Measurements from ENCODE around the gene CCR8.

The CCR8 gene

GRCh38 chr3:39329493-39329892, at the start of gene CCR8:
TSS of gene CCR8 (plus strand) at chr3:39329709. CDS start at chr3:39332332, 2,623 bp downstream.
- DNase-seq (ENCODE audit: low spot score), result no peak

- DNase-seq (ENCODE audit: low spot score), result no peak
Observed at GRCh38 chr3:39279745-39280517, 49.6 kb upstream of the CCR8 start, which contains the start of gene CX3CR1. TSS of gene CX3CR1 (minus strand) at chr3:39280036. CDS start at chr3:39266509, 13,527 bp downstream.

DNA sequence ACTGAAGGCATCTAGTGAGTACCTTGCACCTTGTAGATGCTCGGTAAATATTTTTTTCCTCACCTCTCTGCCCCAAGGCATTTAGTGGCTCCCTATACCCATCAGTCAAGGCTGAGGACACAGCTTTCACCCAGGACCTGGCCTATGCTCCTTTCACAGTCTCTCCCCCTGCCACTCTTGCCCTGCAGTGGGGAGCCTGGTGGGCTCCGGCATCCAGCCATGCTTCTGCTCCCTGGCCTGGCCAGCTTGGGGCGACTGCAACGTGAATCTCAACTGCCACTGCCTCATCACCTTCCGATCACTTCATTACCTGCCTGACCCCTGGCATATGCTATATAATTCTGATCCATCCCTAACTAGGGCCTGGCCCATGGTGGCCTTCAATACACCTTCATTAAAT, 48.9 kb upstream of the CCR8 start:
- no peak for DNase-seq (ENCODE audit: low spot score)

GRCh38 chr3:39281533-39281932, 48.0 kb upstream of the CCR8 start:
- no peak for DNase-seq (ENCODE audit: low spot score)

- DNase-seq (ENCODE audit: low spot score), result no peak
Observed at GRCh38 chr3:39282057-39282456, 47.5 kb upstream of the CCR8 start.

- no peak for DNase-seq (ENCODE audit: low spot score)
Observed at GRCh38 chr3:39284457-39284881, 45.0 kb upstream of the CCR8 start.

GRCh38 chr3:39285332-39285731, 44.2 kb upstream of the CCR8 start:
- no peak for DNase-seq (ENCODE audit: low spot score)

DNA sequence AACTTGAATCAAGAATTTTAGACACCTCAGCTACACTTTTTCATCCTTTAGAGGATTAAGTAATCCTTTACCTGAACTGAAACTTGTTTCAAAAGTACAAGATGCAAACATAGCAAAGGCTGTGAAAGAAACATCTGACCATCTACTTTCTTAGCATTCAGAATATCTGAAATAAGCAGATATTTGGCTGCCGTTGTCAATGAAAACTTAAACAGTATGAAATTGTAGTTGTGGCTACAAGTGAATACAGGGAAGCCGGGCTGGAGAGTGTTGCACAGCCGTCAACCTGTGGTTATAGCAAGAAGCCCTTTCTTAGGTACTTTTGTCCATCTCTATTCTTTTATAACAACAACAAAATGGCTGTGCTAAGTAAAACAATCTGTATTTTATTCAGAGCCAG, 42.7 kb upstream of the CCR8 start:
- DNase-seq (ENCODE audit: low spot score), result no peak

- no peak for DNase-seq (ENCODE audit: low spot score)
Observed at GRCh38 chr3:39287216-39288164, 42.0 kb upstream of the CCR8 start.

DNA sequence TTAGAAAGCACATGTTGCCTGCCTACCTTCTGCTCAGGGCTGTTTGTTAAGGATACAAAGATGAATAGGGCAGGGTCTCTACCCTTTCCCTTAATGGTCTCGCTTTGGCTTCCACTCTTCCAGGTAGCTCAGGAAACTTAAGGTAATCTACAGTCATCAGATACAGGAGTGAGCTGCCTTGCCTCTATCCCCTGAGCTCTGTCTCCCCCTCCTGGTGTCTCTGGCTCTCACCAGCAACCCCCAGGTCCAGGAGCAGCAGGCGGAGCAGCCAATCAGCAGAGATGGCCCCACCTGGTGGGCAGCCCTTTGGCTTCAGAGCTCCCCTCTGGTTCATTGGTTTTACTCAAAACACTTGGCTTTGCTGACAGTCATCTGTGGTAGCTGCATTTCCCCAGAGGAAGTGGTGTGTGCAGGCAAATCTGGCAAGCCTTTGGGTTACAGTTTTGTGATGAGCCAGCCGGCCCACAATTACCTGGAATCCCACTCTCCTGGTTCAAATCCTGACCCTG, 41.2 kb upstream of the CCR8 start:
- peak; percentile 56 for DNase-seq (ENCODE audit: low spot score)

GRCh38 chr3:39289107-39289506, 40.4 kb upstream of the CCR8 start:
- no peak for DNase-seq (ENCODE audit: low spot score)

DNA sequence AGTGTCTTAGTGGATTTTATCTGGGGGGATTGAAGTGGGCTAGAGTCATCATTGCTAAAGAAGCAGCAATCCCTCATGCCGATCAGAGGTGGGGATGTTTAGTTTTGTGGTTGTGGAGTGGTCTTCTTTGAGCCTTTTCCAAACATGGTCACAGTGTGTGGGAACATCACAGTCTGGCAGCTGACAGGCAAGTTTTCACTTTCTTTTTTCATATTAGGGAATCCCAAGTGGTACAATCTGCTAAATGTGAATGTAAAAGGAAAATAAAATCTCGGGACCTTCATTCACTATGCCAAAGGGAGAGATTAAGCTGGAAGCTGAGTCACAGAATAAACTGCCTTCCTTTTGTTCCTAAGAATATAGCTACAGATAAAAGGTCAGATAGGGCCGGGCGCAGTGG, 39.3 kb upstream of the CCR8 start:
- DNase-seq (ENCODE audit: low spot score), result no peak

DNA sequence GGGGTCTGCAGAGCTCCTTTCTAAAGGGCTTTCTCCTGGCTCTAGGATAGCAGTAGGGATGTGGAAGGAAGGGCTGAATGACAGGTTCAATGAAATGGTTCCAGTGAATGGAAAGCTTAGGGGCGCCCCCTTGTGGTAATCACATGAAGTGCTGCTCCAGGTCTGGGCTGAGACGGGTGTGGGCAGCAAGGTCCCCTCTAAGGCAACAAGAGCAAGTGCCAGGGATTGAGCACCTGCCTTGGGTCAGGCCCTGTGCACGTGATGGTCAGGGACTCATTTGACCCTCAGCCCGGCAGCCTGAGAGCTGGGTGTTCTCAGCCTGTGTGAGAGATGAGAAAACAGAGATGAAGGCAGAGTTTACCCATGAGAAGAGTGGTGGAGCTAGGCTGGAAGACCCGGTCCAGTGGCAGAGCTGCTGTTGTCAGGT, 37.6 kb upstream of the CCR8 start:
- peak; percentile 74 for DNase-seq (ENCODE audit: low spot score)

DNA sequence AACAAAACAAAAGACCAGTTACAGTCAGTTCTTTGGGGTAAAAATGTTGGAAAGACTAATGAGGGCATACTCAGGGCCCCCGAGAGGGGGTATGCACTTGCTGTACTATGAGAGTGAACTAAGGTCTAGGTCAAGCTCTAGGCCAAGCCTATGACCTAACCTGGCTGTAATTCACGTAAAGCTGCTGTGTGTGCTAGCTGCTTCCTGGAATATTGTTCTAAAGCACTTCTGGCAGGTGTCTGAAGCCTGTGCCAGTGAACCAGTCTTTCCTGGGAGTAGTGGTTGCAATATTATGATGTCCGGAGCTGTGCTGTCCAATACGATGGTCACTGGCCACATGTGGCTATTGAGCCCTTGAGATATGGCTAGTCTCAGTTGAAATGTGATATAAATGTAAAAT, 36.5 kb upstream of the CCR8 start:
- no peak for DNase-seq (ENCODE audit: low spot score)

- no peak for DNase-seq (ENCODE audit: low spot score)
Observed at GRCh38 chr3:39294446-39295183, 34.9 kb upstream of the CCR8 start.

DNA sequence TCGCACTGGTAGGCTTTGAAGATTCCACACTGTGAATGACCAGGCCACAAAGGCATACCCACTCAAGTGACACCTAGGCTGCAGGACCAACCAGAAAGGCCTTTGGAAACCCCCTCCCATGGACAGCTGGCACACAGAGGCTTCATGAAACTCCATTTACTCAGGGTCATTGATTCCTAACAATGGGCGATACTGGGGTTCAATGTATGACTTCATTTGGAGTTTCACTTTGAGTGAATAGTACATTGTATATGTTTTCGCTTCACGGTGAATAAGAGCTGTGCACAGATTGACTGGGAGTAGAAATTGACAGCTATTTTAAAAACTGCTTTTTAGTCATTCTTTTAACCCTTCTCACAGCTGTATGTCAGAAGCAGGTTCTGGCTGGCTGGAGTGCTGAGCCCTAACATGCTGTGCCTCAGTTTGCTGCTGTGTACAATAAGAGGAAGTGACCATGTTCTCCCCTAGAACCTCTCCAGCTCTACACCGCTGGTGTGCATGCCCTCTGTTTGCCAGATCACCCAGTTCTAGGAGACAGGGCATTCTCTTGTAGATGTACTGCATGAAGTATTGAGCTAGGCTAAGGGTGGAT, 34.2 kb upstream of the CCR8 start:
- DNase-seq (ENCODE audit: low spot score), result no peak

DNA sequence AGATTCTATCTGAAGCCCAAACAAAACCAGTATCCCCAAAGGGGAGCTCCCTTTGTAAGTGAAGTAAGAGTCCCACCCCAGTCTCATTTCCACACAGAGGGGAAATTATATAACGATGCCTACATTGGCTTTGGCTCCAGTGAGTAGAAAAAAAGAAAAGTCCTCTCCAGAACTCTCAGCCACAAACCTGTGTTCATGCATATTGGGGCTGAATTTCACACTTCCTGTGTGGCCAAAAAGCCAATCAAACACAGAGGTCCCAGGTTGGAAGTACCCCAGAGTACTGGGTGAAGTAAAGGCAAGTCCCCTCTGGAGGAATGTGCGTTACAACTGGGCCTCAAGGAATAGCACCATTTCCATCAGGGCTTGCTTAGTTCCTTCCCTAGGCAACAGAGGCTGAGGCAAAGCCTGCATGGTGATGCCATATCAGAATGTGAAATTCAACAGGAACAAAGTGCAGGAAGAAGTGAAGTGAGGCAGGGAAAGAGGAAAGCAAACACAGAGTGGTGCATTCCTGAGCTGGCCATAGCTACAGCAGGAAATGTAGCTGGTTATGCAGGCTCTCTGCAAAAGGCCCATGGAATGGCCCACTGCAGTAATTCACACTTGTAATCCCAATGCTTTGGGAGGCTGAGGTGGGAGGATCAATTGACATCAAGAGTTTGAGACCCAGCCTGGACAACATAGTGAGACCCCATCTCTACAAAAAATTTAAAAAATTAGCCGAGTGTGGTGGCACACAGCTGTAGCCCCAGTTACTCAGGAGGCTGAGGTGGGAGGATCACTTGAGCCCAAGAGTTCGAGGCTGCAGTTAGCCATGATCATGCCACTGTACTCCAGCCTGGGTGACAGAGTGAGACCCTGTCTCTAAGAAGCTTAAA, 33.1 kb upstream of the CCR8 start:
- DNase-seq (ENCODE audit: low spot score), result no peak

- no peak for DNase-seq (ENCODE audit: low spot score)
Observed at GRCh38 chr3:39299279-39299678, 30.2 kb upstream of the CCR8 start.

GRCh38 chr3:39302178-39302577, 27.3 kb upstream of the CCR8 start:
- no peak for DNase-seq (ENCODE audit: low spot score)

GRCh38 chr3:39313289-39313688, 16.2 kb upstream of the CCR8 start:
- no peak for DNase-seq (ENCODE audit: low spot score)

DNA sequence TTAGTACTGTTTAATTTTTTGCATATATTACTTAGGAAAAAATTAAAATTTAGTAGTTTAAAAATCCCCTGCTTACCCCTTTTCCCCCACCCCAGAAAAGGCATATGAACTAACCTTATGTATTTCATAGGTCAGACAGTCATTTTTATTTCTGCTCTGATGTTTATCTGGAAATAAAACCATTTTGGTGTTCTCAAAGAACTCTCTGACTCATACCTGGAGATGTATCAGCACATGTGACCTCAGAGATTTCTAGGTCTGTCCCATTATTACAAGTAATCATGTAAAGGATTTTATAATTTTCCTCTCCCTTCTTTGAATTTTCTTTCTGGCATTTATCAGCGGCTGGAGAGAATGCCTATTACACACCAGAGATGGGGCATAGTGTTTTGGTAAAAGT, 14.1 kb upstream of the CCR8 start:
- DNase-seq (ENCODE audit: low spot score), result no peak

Data from hematopoietic multipotent progenitor cell treated with erythropoietin and hydrocortisone succinate and interleukin-3 and kit ligand, for 15 days (in vitro differentiated cells).